Activated CD8-positive, alpha-beta memory T cell treated with anti-CD3 and anti-CD28 coated beads, Interleukin-2, amount 50 U/mL, for 24 hours (primary cell): ENCODE results near the gene PDE1A.
"Not testable (repeated sequence)": the region's sequence is repeated elsewhere in the genome, so short reads cannot be mapped to it uniquely, and the experiment has no call there.

Experiments
- DNase-seq: peaks from one replicate; pipeline ENCODE4 v3.0.0-alpha.2; 2020; ENCODE audit errors: extremely low read depth

PDE1A gene

GRCh38 chr2:182406221-182406620 is 20.6 kb downstream of the PDE1A start:
- no peak for DNase-seq

GRCh38 chr2:182404975-182405561 is 21.8 kb downstream of the PDE1A start:
- DNase-seq = no peak

- no peak for DNase-seq
Observed at GRCh38 chr2:182404092-182404491, 22.7 kb downstream of the PDE1A start.

- DNase-seq = no peak
Observed at GRCh38 chr2:182393270-182393760, 33.5 kb downstream of the PDE1A start.

GRCh38 chr2:182391443-182391842 is 35.4 kb downstream of the PDE1A start:
- no peak for DNase-seq

GRCh38 chr2:182386267-182386880 is 40.5 kb downstream of the PDE1A start:
- DNase-seq = not testable (repeated sequence)

GRCh38 chr2:182384860-182385259 is 42.0 kb downstream of the PDE1A start:
- DNase-seq = no peak

- DNase-seq = no peak
Observed at GRCh38 chr2:182381225-182381624, 45.6 kb downstream of the PDE1A start.

- DNase-seq = no peak
Observed at GRCh38 chr2:182379241-182379640, 47.6 kb downstream of the PDE1A start.

- no peak for DNase-seq
Observed at GRCh38 chr2:182378759-182379158, 48.1 kb downstream of the PDE1A start.

- no peak for DNase-seq
Observed at GRCh38 chr2:182377467-182377866, 49.4 kb downstream of the PDE1A start.

- no peak for DNase-seq
Observed at GRCh38 chr2:182375862-182376261, 51.0 kb downstream of the PDE1A start.

GRCh38 chr2:182372661-182373060 is 54.2 kb downstream of the PDE1A start:
- DNase-seq = no peak

- DNase-seq = no peak
Observed at GRCh38 chr2:182368996-182369395, 57.8 kb downstream of the PDE1A start.

- DNase-seq = no peak
Observed at GRCh38 chr2:182368446-182368845, 58.4 kb downstream of the PDE1A start.

- no peak for DNase-seq
Observed at GRCh38 chr2:182367401-182367800, 59.4 kb downstream of the PDE1A start.

GRCh38 chr2:182366628-182367027 is 60.2 kb downstream of the PDE1A start:
- DNase-seq = no peak

GRCh38 chr2:182365855-182366254 is 61.0 kb downstream of the PDE1A start:
- no peak for DNase-seq

- DNase-seq = no peak
Observed at GRCh38 chr2:182361477-182361876, 65.4 kb downstream of the PDE1A start.

- DNase-seq = no peak
Observed at GRCh38 chr2:182360663-182361260, 66.1 kb downstream of the PDE1A start.

- DNase-seq = no peak
Observed at GRCh38 chr2:182359990-182360662, 66.7 kb downstream of the PDE1A start.
